ENCODE data around the gene APAF1. TPM values are rescaled to one million over a fixed set of nuclear protein-coding genes. Genes with fewer than 3 reads are reported as not detected.

APAF1 gene
- polyA plus RNA-seq, 3 donors: 3.5 to 13.3 (median 3.7) TPM

Other genes with a start within 250 kb of the APAF1 start
- 10 to 100 TPM; 11.4 to 18.1 (median 14.2) TPM for gene TMPO, start 129.7 kb upstream of the APAF1 start, polyA plus RNA-seq
- 100 to 1,000 TPM; 318 to 478 (median 425) TPM for gene SLC25A3, start 51.6 kb upstream of the APAF1 start, polyA plus RNA-seq
- 10 to 100 TPM in 2 of 3 donors, 1 to 10 TPM in 1; 3.4 to 19.6 (median 11.8) TPM for gene IKBIP, start 502 bp upstream of the APAF1 start, polyA plus RNA-seq

Measured in adipose tissue (tissue), 3 donors.